PC-3 (cell line): Measurements from ENCODE around the gene DSCAM.

Source experiments
- CTCF ChIP-seq: fragments of 300-600 bp; sonication (generic); conservative IDR thresholded peaks from 2 replicates; pipeline ENCODE4 v1.5.1; 2017; ENCODE audit warnings: antibody characterized with exemption, low read depth, mild to moderate bottlenecking, low read length
- EZH2phosphoT487 ChIP-seq: fragments of 300-600 bp; sonication (generic); IDR thresholded peaks from 2 replicates; pipeline ENCODE4 v1.6.1; 2018; ENCODE audit warnings: mild to moderate bottlenecking, antibody characterized with exemption, low read length, borderline replicate concordance

DNA sequence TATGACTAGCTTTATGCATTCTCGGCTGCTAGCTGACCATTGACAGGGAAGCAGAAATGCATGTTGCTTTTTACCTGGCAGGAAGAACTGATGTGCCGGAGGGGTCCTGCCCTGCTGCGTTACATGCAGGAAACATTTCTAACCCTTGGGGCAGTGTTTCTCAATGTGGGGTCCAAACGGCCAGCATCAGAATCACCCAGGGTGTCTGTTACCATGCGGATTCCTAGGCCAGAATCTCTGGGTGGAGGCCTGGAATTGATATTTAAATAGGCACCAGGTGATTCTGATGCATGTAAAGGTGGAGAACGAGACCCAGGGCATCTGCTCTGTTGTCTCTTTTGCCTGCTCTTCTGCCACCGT is 797.0 kb downstream of the DSCAM start:
- TF ChIP-seq CTCF (no peak), EZH2phosphoT487 (no peak)
